ENCODE measurements around the gene TCHP. TPM values are rescaled to one million over a fixed set of nuclear protein-coding genes. Genes with fewer than 3 reads are reported as not detected.
"Not testable (repeated sequence)": the region's sequence is repeated elsewhere in the genome, so short reads cannot be mapped to it uniquely, and the experiment has no call there.

TCHP gene
- polyA plus RNA-seq, 1 experiment = 9.1 TPM

DNA sequence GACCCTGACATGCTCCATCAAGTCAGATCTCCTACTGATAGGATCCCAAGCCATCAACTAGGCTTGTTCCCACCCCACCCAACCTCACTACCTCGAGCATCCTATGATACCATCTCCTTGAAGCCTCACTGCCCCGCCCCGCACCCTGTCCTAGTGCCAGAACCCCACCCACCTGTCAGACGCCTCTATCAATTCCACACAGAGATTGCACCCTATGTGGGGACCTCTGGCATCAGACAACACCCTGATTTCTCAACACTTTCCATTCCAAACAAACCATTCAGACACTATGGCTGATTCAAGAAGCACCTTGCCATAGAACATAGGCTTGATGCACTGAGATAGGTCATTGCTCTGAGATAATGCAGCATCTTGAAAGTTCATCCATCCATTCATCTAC lies 16.6 kb upstream of the TCHP start:
- H3K9me3 ChIP-seq (ENCODE audit: control insufficient read depth, insufficient read depth, low read length) = peaks cover 3% of the 10 kb centered on the region; the same call in 1 of the 2 replicates
- H3K4me3 ChIP-seq (ENCODE audit: low read depth, low read length) = no peak overlapping the region
- no peak for DNase-seq (ENCODE audit: low read depth, low spot score)
- H3K27ac ChIP-seq (ENCODE audit: low read depth, low read length) = no peak overlapping the region
- H3K27me3 ChIP-seq (ENCODE audit: control insufficient read depth, insufficient read depth, low read length) = no peaks in the 10 kb centered on the region
- TF ChIP-seq, protein P1, sequence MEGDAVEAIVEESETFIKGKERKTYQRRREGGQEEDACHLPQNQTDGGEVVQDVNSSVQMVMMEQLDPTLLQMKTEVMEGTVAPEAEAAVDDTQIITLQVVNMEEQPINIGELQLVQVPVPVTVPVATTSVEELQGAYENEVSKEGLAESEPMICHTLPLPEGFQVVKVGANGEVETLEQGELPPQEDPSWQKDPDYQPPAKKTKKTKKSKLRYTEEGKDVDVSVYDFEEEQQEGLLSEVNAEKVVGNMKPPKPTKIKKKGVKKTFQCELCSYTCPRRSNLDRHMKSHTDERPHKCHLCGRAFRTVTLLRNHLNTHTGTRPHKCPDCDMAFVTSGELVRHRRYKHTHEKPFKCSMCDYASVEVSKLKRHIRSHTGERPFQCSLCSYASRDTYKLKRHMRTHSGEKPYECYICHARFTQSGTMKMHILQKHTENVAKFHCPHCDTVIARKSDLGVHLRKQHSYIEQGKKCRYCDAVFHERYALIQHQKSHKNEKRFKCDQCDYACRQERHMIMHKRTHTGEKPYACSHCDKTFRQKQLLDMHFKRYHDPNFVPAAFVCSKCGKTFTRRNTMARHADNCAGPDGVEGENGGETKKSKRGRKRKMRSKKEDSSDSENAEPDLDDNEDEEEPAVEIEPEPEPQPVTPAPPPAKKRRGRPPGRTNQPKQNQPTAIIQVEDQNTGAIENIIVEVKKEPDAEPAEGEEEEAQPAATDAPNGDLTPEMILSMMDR (IDR thresholded peaks at IDR 0.05; ENCODE audit: low read depth, low read length) = no peak
- POLR2A ChIA-PET = no interaction called here
- CTCF ChIA-PET = interaction anchor here (1.2 kb wide), 1 partner anchor 30 kb away, joined by 4 read pairs; no protein-coding TSS in a partner anchor

DNA sequence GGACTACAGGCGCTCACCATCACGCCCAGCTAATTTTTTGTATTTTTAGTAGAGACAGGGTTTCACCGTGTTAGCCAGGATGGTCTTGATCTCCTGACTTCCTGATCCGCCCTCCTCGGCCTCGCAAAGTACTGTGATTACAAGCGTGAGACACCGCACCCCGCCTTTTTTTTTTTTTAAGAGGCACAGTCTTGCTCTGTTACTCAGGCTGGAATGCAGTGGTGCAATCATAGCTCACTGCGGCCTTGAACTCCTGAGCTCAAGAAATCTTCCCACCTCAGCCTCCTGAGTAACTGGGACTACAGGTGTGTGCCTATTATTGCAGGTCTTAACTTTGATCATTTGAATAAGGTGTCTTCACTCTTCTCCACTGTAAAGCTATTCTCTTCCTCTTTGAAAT lies 14.5 kb upstream of the TCHP start:
- DNase-seq (ENCODE audit: low read depth, low spot score) = no peak
- H3K27me3 ChIP-seq (ENCODE audit: control insufficient read depth, insufficient read depth, low read length) = no peaks in the 10 kb centered on the region
- TF ChIP-seq, protein P1 (IDR thresholded peaks at IDR 0.05; ENCODE audit: low read depth, low read length) = no peak
- ChIA-PET POLR2A (no interaction called here), CTCF (interaction anchor here (0.7 kb wide), 1 partner anchor 32 kb away, joined by 3 read pairs; no protein-coding TSS in a partner anchor)
- H3K4me3 ChIP-seq (ENCODE audit: low read depth, low read length) = no peak overlapping the region
- no peak overlapping the region for H3K27ac ChIP-seq (ENCODE audit: low read depth, low read length)
- no peaks in the 10 kb centered on the region for H3K9me3 ChIP-seq (ENCODE audit: control insufficient read depth, insufficient read depth, low read length)

DNA sequence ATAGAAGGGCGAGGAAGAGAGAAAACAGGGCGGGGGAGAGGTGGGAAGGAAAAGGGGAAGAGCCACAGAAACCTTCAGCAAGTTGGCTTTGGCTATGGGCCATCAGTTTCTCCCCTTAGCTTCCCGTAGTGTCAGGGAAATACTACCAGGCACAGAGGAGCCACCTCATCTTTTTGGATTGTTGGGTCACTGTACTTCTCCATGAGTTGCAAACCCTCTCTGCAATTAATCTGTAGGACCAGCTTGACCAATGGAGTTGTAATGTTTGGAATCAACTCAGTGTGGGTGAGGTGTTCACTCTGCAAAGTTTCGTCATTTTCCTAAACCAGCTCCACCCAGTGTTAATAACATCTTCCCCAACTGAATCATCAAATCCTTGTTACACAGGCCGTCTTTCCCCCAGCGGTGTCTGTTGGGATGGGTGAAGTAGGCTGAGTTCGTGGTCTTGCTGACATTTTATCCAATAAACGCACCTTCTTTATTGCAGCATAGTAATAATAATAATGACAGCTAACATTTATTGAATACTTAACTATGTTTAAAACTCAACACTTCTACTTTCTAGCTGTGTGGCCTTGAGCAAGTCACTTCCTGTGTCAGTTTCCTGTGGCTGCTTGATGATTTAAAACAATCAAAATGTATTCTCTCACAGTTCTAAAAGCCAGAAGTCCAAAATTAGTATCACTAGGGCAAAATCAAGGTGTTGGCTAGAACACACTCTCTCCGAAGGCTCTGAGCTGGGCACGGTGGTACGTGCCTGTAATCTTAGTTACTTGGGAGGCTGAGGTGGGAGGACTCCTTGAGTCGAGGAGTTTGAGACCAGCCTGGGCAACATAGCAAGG lies 11.7 kb upstream of the TCHP start:
- CTCF ChIA-PET = interaction anchor here (0.6 to 2.5 kb wide), 7 partner anchors 16 to 336 kb away, joined by 3 to 12 read pairs (median 5); no protein-coding TSS in a partner anchor

DNA sequence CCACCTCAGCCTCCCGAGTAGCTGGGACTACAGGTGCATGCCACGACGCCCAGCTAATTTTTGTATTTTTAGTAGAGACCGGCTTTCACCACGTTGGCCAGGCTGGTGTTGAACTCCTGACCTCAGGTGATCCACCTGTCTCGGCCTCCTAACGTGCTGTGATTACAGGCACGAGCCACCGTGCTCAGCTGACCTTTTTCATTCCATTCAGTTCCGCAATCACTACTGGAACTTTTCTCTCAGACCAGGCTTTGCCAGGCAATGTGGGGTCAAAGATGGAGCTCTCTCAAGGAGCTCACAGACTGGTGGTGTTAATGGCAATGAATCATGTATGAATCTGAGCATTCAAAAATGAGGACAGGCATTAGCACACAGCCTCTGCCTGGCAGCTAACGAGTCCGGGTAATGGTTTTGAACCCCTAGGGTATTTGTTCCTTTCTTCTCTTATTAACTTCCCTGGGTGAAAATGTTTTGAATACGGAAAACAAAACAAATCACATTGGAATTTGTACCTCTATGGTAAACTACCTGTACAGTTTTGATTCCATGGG lies 9.4 kb upstream of the TCHP start:
- POLR2A ChIA-PET = interaction anchor here (0.6 kb wide), 1 partner anchor 106 kb away, joined by 3 read pairs; the partner anchor contains the start of gene GIT2
- TF ChIP-seq, protein P1 (IDR thresholded peaks at IDR 0.05; ENCODE audit: low read depth, low read length) = no peak
- no peak for DNase-seq (ENCODE audit: low read depth, low spot score)
- CTCF ChIA-PET = interaction anchor here (0.6 kb wide), 1 partner anchor 85 kb away, joined by 3 read pairs; no protein-coding TSS in a partner anchor
- no peaks in the 10 kb centered on the region for H3K9me3 ChIP-seq (ENCODE audit: control insufficient read depth, insufficient read depth, low read length)
- no peak overlapping the region for H3K4me3 ChIP-seq (ENCODE audit: low read depth, low read length)
- H3K27ac ChIP-seq (ENCODE audit: low read depth, low read length) = no peak overlapping the region
- H3K27me3 ChIP-seq (ENCODE audit: control insufficient read depth, insufficient read depth, low read length) = no peaks in the 10 kb centered on the region

More for the DNA sequence above, 11.7 kb upstream of the TCHP start:
- TF ChIP-seq, protein P1 (IDR thresholded peaks at IDR 0.05; ENCODE audit: low read depth, low read length) = 0 out of 2 replicates have a peak, but pooled peaks have one; percentile 12
- Histone ChIP-seq H3K27ac (ENCODE audit: low read depth, low read length) (peak overlapping the region; percentile 86), H3K9me3 (ENCODE audit: control insufficient read depth, insufficient read depth, low read length) (no peaks in the 10 kb centered on the region), H3K27me3 (ENCODE audit: control insufficient read depth, insufficient read depth, low read length) (no peaks in the 10 kb centered on the region), H3K4me3 (ENCODE audit: low read depth, low read length) (no peak overlapping the region)
- POLR2A ChIA-PET = interaction anchor here (1.2 to 2.2 kb wide), 2 partner anchors 12 to 110 kb away, joined by 7 to 8 read pairs; partner anchors contain the start of gene TCHP
- peak; percentile 72 for DNase-seq (ENCODE audit: low read depth, low spot score)

DNA sequence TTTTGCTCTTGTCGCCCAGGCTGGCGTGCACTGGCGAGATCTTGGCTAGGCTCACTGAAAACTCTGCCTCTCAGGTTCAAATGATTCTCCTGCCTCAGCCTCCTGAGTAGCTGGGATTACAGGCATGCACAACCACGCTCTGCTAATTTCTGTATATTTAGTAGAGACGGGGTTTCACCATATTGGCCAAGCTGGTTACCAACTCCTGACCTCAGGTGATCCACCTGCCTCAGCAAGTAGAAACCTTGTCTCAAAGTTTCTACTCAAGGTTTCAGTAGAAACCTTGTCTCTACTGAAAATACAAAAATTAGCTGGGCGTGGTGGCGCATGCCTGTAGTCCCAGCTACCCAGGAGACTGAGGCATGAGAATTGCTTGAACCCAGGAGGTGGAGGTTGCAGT lies 8.3 kb upstream of the TCHP start:
- H3K27ac ChIP-seq (ENCODE audit: low read depth, low read length); DNase-seq (ENCODE audit: low read depth, low spot score); H3K4me3 ChIP-seq (ENCODE audit: low read depth, low read length); H3K9me3 ChIP-seq (ENCODE audit: control insufficient read depth, insufficient read depth, low read length); POLR2A ChIA-PET; CTCF ChIA-PET; H3K27me3 ChIP-seq (ENCODE audit: control insufficient read depth, insufficient read depth, low read length): not testable (repeated sequence)
